Activated CD4-positive, alpha-beta T cell treated with anti-CD3 and anti-CD28 coated beads for 1 hour (primary cell): ENCODE measurements around the gene NKX2-8.
"Not testable (repeated sequence)": the region's sequence is repeated elsewhere in the genome, so short reads cannot be mapped to it uniquely, and the experiment has no call there.

ENCODE experiments used
- DNase-seq: peaks from one replicate; pipeline ENCODE4 v3.0.0-alpha.2; 2020

NKX2-8 gene

GRCh38 chr14:36579573-36580140 lies 2.8 kb downstream of the NKX2-8 start:
- DNase-seq = no peak

DNA sequence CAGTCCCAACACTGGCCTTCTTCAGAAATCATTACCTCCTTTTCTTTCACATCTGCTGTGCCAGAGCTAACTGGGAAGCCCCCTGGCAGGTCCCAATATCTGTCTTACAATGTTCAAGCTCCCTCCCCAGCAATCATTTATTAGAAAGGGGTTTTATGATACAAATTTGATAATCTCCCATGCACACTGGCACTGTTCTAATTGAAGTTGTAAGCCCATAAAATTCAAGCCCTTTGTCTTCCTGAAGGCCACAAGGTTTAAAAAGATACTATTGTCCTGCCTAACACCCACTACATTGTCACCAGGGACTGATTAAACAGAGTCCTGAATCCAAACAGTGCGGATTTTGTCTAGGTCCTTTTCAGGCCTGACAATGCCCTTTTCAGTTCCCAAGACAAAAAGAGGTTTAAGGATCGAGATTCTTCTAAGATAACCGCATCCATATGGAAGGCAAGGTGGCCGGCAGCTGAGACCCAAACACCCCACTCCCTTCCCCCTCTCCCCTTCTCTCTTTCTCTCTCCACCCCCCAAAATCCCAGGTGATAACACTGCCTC lies 3.3 kb downstream of the NKX2-8 start:
- no peak for DNase-seq

GRCh38 chr14:36570065-36570464 lies 12.3 kb downstream of the NKX2-8 start:
- no peak for DNase-seq

- no peak for DNase-seq
Observed at GRCh38 chr14:36556811-36557433, 25.5 kb downstream of the NKX2-8 start.

DNA sequence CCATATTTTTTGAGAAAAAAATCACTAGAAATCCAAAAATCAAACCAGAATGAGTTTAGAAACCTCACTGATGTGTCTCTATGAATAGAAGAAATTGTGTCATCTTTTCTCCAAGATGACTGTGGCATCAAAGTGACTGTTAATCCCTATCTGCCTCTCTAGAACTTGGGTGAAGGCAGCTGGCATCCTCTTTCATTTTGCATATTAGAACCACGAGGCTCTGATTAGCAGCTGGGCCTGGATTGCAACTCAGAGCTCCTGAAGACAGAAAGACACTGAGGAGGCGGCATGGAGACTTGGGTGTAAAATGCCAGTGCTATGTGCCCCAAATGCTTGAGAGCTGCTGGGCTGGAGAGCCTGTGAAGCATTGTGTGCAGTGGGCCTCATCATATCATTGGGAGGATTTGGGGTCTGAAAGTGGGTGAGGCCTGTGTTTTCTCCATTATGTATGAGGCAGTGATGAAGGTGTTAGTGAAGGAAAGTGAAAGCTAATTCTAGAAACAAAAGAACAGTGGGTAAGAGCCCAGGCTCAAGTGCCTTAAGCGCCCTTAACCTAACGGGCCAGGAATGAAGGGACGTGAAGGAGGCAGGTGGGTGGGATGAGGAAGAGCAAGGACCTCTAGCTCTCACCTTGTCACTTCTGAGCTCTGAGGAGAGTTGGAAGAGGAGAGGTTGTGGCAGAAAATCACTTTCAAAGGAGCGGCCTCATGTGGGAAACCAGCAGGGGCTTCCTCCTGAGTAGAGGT lies 26.2 kb downstream of the NKX2-8 start:
- no peak for DNase-seq

GRCh38 chr14:36553656-36554260 lies 28.7 kb downstream of the NKX2-8 start:
- no peak for DNase-seq

DNA sequence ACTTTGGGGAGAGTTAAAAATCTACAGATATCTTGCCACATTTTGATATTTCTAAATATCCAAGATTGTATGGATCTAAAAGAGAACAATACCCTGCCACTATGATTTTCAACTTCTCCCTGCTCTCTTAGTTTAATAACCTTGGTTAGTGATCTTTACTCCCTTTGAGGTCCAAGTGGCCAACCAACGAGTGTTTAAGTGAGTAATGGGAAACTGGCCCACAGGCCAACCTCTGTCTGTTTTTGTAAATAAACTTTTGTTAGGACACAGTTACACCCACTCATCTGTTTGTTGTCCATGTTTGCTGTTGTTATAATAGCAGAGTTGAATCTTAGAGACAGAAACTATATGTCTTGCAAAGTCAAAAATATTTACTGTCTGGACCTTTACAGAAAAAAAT lies 31.5 kb downstream of the NKX2-8 start:
- no peak for DNase-seq

DNA sequence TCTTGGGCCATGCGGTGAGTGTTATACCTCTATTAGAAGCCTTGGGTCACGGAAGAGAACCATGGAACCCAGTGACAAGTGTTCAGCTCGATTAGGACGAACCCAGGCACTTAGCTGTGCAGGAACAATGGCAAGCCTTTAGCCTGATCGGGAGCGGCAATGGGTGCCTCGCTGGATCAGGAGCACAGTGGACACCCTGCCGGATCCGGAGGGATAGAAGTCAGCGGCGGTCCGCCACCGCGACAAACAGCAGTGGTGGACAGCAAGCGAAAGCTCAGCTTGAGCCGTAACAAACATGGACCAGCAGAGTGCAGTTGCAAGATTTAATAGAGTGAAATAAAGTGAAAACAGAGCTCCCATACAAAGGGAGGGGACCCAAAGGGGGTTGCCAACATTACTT lies 38.1 kb downstream of the NKX2-8 start:
- DNase-seq = not testable (repeated sequence)

- DNase-seq = no peak
Observed at GRCh38 chr14:36538051-36538450, 44.4 kb downstream of the NKX2-8 start.
